K562 (cell line): Measurements from ENCODE around the gene GPR15. TPM values are rescaled to one million over a fixed set of nuclear protein-coding genes. Genes with fewer than 3 reads are reported as not detected.
A peak's percentile ranks its signal among the peaks of the same experiment; 100 is the strongest.

ENCODE experiments used
- ATAC-seq: fragments of 200-7000 bp; cut with Tn5 transposase; 3 replicates; pipeline ENCODE4 v1.9.1; 2020; ENCODE audit warnings: moderate library complexity
- BruUV-seq: library from RNA; stranded (reverse); fragments of 400-500 nt; replicated peaks from 2 replicates; lab custom pipeline; 2021; lab: Mats Ljungman, UMichigan
- CTCF ChIA-PET: fragments of 300-600 bp; formaldehyde crosslinking; extraction: SDS; loops from one replicate; lab custom pipeline; 2021; ENCODE audit warnings: low intra/inter-chr PET ratio; lab: Yijun Ruan, JAX
- POLR2A ChIA-PET: fragments of 300-600, 350-650 bp; sonication (Branson Sonifier 250); formaldehyde crosslinking; extraction: SDS; loops from one replicate; lab custom pipeline; 2021; ENCODE audit warnings: antibody characterized with exemption, inconsistent platforms; lab: Yijun Ruan, JAX
- DNase-seq, 4 experiments: peaks; one replicate each; pipeline versions ENCODE4 v3.0.0 to v3.0.0-alpha.2; 2011 to 2018; ENCODE audit warnings: low spot score in 3 of 4, mixed read lengths in 3 of 4; ENCODE audit errors: extremely low read depth in 1 of 4
- FAIRE-seq: peaks from 2 replicates; lab custom pipeline; 2011; peaks lifted over from hg19 to GRCh38; lab: Jason Lieb, UNC
- H2AFZ ChIP-seq: 2 replicates; pipeline ENCODE4 v1.6.0; 2011; ENCODE audit warnings: low read depth, low read length, control low read depth, inconsistent platforms
- H3K27ac ChIP-seq: fragments of 200-600 bp; 3 replicates; pipeline ENCODE4 v1.8.0; 2011; ENCODE audit warnings: low read depth, mild to moderate bottlenecking, control low read depth, inconsistent platforms, low read length, moderate library complexity, mixed read lengths; ENCODE audit errors: extremely low read depth
- H3K27me3 ChIP-seq, 2 experiments: fragments of 300-600 bp in 1 of 2; 2 replicates in 1 of 2; 3 replicates in 1 of 2; pipeline versions ENCODE4 v1.6.0 to v1.8.0; 2011; ENCODE audit warnings: inconsistent platforms in 2 of 2, low read length in 2 of 2, mild to moderate bottlenecking in 1 of 2, mixed read lengths in 1 of 2, moderate library complexity in 1 of 2; ENCODE audit not compliant: control insufficient read depth in 2 of 2, insufficient read depth in 2 of 2
- H3K36me3 ChIP-seq: fragments of 300-600 bp; 3 replicates; pipeline ENCODE4 v1.8.0; 2011; ENCODE audit warnings: mild to moderate bottlenecking, low read length, inconsistent platforms; ENCODE audit not compliant: control insufficient read depth, insufficient read depth
- H3K4me1 ChIP-seq, 2 experiments: fragments of 200-600 bp in 1 of 2; replicated peaks in 1 of 2; 2 replicates in 1 of 2; 3 replicates in 1 of 2; pipeline versions ENCODE4 v1.5.1 to v1.8.0; 2011; ENCODE audit warnings: inconsistent platforms in 2 of 2, low read length in 2 of 2, mild to moderate bottlenecking in 1 of 2, mixed read lengths in 1 of 2, moderate library complexity in 1 of 2; ENCODE audit not compliant: control insufficient read depth in 2 of 2, insufficient read depth in 2 of 2
- H3K4me2 ChIP-seq: 2 replicates; pipeline ENCODE4 v1.6.1; 2011; ENCODE audit warnings: low read length, control low read depth, inconsistent platforms, mixed read lengths; ENCODE audit not compliant: insufficient read depth
- H3K4me3 ChIP-seq: fragments of 200-600 bp; sonication (generic), shearing (Covaris generic); 2 replicates; pipeline ENCODE4 v1.5.1; 2016; ENCODE audit warnings: control low read depth, inconsistent platforms
- H3K79me2 ChIP-seq: fragments of 200-600 bp; 3 replicates; pipeline ENCODE4 v1.8.0; 2011; ENCODE audit warnings: low read length, inconsistent platforms; ENCODE audit not compliant: control insufficient read depth, insufficient read depth
- H3K9ac ChIP-seq, 2 experiments: 2 replicates each; pipeline versions ENCODE4 v1.6.0 to v1.6.1; 2011; ENCODE audit warnings: low read depth in 2 of 2, low read length in 2 of 2, control low read depth in 1 of 2, inconsistent platforms in 1 of 2, mild to moderate bottlenecking in 1 of 2, mixed read lengths in 1 of 2; ENCODE audit not compliant: insufficient read depth in 1 of 2
- H3K9me1 ChIP-seq: one replicate; pipeline ENCODE4 v1.6.0; 2011; ENCODE audit warnings: inconsistent platforms, mild to moderate bottlenecking, low read length, moderate library complexity; ENCODE audit not compliant: control insufficient read depth, insufficient read depth
- H3K9me3 ChIP-seq: replicated peaks from 2 replicates; pipeline ENCODE4 v1.5.1; 2011; ENCODE audit warnings: low read depth, low read length, inconsistent platforms; ENCODE audit not compliant: control insufficient read depth, insufficient read depth
- H4K20me1 ChIP-seq: replicated peaks from 2 replicates; pipeline ENCODE4 v1.6.1; 2011; ENCODE audit warnings: low read length, inconsistent platforms, mixed read lengths; ENCODE audit not compliant: control insufficient read depth, insufficient read depth
- ELK1 ChIP-seq: sonication (generic); formaldehyde crosslinking; IDR thresholded peaks from 2 replicates; pipeline ENCODE4 v1.8.1; 2022; ENCODE audit warnings: missing genetic modification reagents
- MYNN ChIP-seq, 2 experiments: sonication (generic); formaldehyde crosslinking in 1 of 2; IDR thresholded peaks; 2 replicates each; pipeline versions ENCODE4 v1.5.0 to v1.6.1; 2016 to 2020; ENCODE audit warnings: antibody characterized with exemption in 1 of 2, missing genetic modification reagents in 1 of 2
- WGBS: fragments of 100-300 bp; shearing (Covaris generic); methylation state at CpG from one replicate; pipeline ENCODE4 v1.1.6; 2016; ENCODE audit warnings: low coverage, mixed read lengths; ENCODE audit not compliant: insufficient coverage; ENCODE audit errors: missing lambda C conversion rate; 5-methylcytosine and 5-hydroxymethylcytosine counted together
- in situ Hi-C: fragments of 300-500 bp; cut with MboI; formaldehyde crosslinking; loops from 4 replicates; pipeline ENCODE4 v1.15.0; 2018; ENCODE audit warnings: inconsistent platforms, mixed read lengths
- intact Hi-C: fragments of 100-400 bp; cut with micrococcal nuclease; formaldehyde crosslinking; loops from 2 replicates; pipeline ENCODE4 v1.14.2; 2022
- polyA plus RNA-seq, 8 experiments: library from polyadenylated mRNA; depleted of rRNA in 4 of 8; stranded (reverse) in 5 of 8; unstranded in 3 of 8; fragments of >200 nt; fragmentation: Nextera tagmentation in 2 of 8; fragmentation: Illumina TruSeq in 1 of 8; extraction: Ambion mirVana in 2 of 8; extraction: Trizol in 1 of 8; gene quantifications; 2 replicates each; pipeline versions ENCODE4 v1.2.1 to v1.2.3, GENCODE V29; 2011 to 2014; ENCODE audit warnings: inconsistent platforms in 1 of 8, missing spikeins in 1 of 8
- total RNA-seq, 7 experiments: library from RNA; depleted of rRNA in 6 of 7; stranded (reverse); fragments of >200 nt in 6 of 7; fragmentation: Illumina TruSeq in 2 of 7; extraction: Trizol in 2 of 7; gene quantifications; 2 replicates each; pipeline versions ENCODE4 v1.2.1 to v1.2.3, GENCODE V29; 2011 to 2021; ENCODE audit warnings: low replicate concordance in 1 of 7

GPR15 gene
- total and polyA plus RNA-seq, 9 of the 15 experiments (the other 6 are each of a cell fraction or from before 2014, with no cell fraction given): 0.13 TPM; not detected in 8

- peak overlapping the region; percentile 54; the same call in 2 of the 3 replicates for H3K27ac ChIP-seq
- CTCF ChIA-PET: no interaction called here
- in situ Hi-C loops: no loop called here
- TF ChIP-seq ELK1 (CRISPR knock-in tag) (no peak), MYNN (IDR thresholded peaks at IDR 0.05) (no peak), MYNN (CRISPR knock-in tag; IDR thresholded peaks at IDR 0.05) (no peak)
- TF ChIP-seq, all 486 proteins: peak for 0
- peaks cover 4 to 37% of the 10 kb centered on the region in 2 experiments for H3K4me1 ChIP-seq
- 45% methylated on average over 4 of the region's 4 CpGs for WGBS
- 0 out of 4 replicates have a peak overlapping the region, but pooled peaks of 1 of the 2 experiments have one; percentile 24 for H3K9ac ChIP-seq
- peak overlapping the region; percentile 79 for H2AFZ ChIP-seq
- H3K9me3 ChIP-seq: no peaks in the 10 kb centered on the region
- intact Hi-C loops: no loop called here
- BruUV-seq: no TSS peak
- no peaks in the 10 kb centered on the region for H3K79me2 ChIP-seq
- peak overlapping the region; percentile 7; the same call in 1 of the 2 replicates for H3K4me2 ChIP-seq
- no peaks in the 10 kb centered on the region for H4K20me1 ChIP-seq
- FAIRE-seq (peak; percentile 61), DNase-seq (no peak), ATAC-seq (peak; percentile 46)
- POLR2A ChIA-PET: no interaction called here
- H3K9me1 ChIP-seq: no peaks in the 10 kb centered on the region
- no peaks in the 10 kb centered on the region for H3K27me3 ChIP-seq
- no peaks in the 10 kb centered on the region; the same call in 2 of the 3 replicates for H3K36me3 ChIP-seq
- no peak overlapping the region for H3K4me3 ChIP-seq
Observed at GRCh38 chr3:98552232-98553020, 20.6 kb downstream of the GPR15 start.
